Activated naive CD8-positive, alpha-beta T cell treated with anti-CD3 and anti-CD28 coated beads, Interleukin-2, amount 50 U/mL, for 16 hours (primary cell): ENCODE measurements around the gene GAST.

Experiments
- DNase-seq: peaks from one replicate; pipeline ENCODE4 v3.0.0-alpha.2; 2020; ENCODE audit warnings: low read depth, low spot score

GAST gene

DNA sequence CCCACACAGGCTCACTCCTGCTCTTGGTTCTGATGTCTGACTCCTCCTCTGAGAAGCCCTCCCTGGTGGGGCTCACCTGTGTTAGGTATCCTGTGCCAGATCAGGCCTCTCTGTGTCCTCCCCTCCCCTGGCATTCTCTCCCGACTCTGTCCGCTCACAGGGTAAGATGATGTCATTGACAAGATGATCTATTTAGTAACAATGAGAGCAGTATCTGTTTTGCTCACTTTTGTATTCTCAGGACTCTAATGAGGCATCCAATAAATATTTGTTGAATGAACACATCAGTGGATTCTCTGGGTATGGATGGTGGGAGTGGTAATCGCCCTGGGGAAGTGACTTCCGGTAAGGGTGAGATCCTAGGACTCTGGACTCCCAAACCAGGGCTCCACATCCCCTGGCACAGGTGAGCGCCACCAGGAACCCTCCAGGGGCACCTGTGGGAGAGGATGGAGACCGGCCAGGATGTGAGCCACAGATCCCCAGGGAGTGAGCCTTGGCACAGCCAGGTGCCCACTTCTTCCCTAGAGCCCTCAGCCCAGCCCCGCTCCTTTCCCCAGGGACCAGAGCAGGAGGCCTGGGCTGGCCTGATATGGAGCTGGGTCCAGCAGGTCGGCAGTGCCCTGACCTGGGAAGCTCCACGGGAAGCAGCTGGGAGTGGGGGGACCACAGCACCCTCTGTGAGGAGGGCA is 27.7 kb downstream of the GAST start:
- no peak for DNase-seq

DNA sequence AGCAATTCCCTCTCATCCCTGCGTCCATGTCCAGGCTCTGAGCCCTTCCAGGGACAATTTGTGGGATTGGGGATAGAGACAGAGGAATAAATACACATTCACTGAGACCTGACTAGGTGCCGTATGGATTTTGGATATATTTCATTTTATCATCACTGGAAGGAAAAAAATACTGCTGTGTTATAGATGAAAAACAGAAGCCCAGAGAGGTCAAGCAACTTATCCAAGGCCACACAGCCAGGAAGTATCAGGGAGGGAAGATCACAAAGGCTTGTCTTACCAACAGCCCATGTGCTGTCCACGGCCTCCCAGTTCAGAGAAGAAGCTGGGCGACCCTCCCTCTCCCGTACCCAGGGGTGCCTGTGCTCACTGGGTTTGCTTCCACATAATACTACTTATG is 28.4 kb downstream of the GAST start:
- no peak for DNase-seq

DNA sequence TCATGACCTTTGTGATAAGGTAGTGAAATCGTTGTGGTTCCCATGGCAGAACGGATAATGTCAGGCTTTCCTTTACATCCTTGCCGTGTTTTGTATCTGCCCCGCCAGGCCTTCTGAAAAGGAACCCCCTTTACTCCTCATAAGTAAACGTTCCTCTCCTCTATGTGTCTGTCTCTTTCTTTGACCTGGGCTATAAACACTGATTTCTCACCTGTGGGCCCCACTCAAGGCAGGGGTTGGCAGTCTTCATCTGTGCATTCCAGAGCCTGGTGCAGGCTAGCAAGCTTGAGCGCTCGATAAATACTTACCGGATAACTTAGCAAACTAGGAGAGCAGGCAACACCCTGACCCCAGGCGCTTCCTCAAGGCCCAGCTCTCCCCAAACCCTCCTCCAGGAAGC is 29.6 kb downstream of the GAST start:
- DNase-seq, result no peak

DNA sequence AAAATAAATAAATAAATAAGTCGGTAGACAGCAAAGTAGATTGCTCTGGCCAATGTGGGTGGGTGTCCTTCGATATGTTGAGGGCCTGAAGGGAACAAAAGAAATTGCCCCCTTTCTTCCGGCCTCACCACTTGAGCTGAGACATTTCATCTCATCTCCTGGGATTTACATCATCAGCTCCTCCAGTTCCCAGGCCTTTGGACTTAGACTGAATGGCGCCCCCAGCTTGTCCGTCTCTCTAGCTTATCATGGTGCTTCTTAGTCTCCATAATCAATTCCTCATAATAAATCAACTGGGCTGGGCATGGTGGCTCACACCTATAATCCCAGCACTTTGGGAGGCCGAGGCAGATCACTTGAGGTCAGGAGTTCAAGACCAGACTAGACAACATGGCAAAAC is 36.1 kb downstream of the GAST start:
- no peak for DNase-seq

DNA sequence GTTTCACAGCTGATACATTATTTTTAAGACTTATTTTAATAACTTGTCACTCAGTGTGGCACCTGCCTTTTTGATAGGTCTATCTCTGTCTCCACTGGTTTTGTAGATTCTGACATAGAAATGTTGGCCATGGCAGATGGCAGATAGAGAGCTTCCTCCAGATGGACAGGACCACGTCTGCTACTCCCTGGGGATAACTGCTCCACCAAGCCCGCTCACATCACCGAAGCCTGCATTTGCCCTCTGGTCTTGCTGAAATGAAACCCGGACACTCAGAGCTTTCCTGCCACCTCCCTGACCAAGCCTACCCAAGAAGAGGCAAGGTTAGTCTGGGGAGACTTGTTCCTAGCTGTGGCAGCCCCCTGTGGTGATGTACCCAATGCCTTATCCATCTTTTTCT is 38.7 kb downstream of the GAST start:
- DNase-seq, result no peak

DNA sequence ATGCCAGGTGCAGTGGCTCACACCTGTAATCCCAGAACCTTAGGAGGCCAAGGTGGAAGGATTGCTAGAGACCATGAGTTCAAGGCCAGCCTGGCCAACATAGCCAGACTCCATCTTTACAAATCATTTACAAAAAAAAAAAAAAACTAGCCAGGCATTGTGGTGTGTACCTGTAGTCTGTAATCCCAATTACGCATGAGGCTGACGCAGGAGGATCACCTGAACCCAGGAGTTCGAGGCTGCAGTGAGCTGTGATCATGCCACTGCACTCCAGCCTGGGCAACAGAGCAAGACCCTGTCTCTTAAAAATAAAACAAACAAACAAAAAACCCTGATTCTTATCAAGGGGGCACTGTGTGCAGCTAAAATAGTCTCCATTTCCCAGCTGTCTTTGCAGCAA is 39.2 kb downstream of the GAST start:
- DNase-seq, result no peak

DNA sequence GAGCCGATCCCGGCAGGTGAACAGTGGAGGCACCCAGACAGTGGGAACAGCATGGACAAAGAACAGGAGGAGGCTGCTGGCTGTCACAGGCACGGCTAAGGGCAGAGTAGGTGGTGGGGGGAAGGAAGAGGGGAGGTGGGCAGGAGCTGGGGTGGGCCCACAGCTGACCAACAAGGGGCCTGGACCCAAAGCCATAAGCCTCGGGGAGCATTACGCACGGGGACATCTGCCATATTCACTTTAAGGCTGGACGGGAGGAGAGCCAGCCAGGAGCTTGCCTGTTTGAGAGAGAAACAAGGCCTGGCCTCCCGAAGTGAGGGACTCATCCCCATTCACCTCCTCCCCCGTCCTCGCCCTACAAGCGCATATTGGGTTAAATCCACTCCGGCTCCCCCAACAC is 41.9 kb downstream of the GAST start:
- DNase-seq, result no peak

DNA sequence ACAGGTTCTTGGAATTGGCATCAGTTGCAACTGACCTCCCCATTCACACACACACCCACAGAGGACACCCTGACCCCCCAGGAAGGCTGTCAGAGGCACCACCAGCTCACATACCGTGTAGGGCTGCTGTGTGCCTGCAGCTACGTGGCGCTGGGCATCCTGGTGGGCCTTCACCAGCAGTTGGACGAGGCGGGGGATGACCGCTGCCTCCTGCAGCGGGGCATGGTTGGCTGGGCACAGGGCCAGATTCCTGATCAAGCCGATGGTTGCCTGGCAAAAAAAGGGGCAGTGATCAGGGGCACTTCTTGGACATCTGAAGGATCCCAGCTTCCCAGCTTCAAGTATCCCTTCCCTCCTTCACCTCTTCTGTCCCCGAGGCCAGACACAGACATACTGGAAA is 46.5 kb downstream of the GAST start:
- DNase-seq, result no peak

DNA sequence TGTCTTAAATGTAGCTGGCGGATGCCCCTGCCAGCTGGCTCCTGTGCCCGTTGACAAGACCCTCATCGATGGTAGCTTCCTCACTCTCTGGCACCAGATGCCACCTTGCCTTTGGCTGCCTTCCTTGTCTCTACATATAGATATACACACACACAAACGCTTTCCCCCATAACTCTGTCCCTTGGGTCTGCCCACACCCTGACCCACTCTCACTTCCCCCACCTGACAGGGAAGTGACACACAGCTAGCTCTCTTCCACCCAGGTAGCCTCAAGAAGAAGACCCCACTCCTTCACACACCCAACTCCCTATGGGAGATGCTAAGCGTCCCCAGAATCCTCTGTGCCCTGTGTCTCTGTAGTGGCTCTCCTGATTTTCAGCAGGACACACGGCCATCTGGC is 48.7 kb downstream of the GAST start:
- DNase-seq, result no peak

DNA sequence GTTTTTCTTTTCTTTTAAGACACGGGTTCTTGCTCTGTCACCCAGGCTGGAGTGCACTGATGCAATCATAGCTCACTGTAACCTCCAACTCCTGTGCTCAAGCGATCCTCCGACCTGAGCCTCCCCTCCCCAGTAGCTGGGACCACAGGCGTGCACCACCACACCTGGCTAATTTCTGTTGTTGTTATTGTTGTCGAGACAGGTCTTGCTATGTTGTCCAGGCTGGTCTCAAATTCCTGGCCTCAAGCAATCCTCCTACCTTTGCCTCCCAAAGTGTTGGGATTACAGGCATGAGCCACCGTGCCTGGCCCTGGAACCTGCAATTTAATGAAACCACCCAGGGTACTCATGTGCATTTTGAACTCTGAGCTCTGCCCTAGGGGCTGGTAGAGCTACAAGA is 50.3 kb downstream of the GAST start:
- DNase-seq, result no peak

DNA sequence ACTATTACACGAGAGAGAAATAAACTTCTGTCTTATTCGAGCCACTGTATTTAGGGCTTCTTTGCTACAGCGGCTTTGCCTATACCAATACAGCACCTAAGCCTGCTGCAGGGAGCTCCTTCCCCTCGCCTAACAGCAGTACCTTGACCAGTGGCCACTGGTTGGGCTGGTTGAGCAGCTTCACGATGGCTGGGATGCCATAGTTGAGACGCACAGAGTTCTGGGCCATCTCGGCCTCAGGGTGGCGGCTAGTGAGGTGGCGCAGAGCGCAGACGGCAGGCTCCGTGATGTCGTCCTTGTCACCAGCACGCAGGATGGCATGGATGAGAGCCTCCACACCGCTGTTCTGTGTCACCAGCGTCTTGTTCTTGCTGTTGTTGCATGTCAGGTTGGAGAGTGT is 50.7 kb downstream of the GAST start:
- no peak for DNase-seq

DNA sequence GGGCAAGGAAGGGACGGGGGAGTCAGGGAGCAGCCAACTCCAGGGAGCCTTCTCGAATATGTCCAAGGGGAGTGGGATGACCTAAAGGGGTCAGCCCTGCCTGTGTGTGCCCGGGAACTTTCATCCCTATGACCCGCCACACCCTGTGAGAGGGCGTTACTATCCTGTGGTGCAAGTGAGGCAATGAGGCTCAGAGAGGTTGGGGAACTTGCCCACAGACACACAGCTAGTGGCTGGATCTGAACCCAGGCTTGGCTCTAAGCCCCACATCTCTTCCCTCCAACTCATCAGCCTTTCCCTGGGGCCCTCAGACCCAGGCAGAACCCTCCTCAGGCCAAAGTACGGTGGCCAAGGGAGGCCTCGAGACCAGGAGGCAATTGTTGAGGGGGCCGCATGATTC is 51.2 kb downstream of the GAST start:
- no peak for DNase-seq
